HG03575 (cell line): Measurements from ENCODE around the gene MCC.

Experiments used
- ATAC-seq: cut with Tn5 transposase; IDR thresholded peaks from one replicate; pipeline ENCODE4 v1.9.1; 2021; ENCODE audit not compliant: unreplicated experiment, insufficient number of reproducible peaks, low FRiP score; ENCODE audit errors: extremely low read depth

The MCC gene

DNA sequence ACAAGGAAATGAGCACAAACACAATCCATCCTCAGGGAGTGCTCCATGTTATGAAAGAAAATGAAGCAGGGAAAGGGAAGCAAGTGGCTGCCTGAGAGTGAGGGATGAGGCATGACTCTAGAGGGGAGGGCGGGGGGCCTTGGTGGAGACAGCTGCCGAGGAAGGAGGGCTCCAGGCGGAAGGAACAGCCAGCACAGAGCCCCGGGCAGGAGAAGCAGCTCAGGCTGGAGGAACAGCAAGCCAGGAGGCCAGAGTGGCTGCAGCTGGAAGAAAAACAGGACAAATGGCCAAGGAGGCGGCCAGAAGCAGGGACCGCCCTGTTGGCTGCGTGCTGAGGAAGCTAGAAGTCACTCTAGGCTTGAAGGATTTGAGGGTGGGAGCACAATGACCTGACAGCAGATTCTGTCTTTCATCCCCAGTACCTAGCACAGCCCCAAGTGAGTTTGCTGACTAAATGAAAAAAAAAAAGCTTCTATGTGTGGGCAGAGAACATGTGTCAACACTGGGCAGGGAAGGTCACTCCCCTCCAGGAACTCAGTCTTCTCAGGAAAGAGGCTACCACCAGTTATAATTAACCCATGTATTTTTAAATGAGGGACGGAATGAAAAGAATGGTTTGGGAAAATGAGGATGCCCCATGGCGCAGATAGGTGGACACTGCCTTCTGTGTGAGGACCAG is 368.9 kb downstream of the MCC start:
- ATAC-seq: no peak

DNA sequence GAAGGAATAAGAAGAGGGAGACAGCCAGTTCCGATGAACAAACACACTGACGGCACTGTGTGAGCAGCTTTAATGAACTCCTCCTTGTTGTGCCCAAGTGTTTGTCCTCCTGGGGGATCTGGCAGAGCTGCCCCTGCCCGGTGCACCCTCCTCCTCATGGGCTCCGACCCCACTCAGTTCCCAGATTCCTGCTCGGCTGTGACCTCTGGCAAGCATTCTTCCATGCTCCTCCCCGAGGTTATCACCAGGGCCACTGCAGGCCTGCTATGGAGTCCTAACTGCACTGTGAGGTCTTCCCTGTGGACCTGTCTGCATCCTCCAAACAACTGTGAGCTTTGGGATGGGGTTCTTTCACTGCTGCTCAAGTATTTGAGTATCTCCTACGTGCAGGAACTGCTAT is 369.5 kb downstream of the MCC start:
- no peak for ATAC-seq

DNA sequence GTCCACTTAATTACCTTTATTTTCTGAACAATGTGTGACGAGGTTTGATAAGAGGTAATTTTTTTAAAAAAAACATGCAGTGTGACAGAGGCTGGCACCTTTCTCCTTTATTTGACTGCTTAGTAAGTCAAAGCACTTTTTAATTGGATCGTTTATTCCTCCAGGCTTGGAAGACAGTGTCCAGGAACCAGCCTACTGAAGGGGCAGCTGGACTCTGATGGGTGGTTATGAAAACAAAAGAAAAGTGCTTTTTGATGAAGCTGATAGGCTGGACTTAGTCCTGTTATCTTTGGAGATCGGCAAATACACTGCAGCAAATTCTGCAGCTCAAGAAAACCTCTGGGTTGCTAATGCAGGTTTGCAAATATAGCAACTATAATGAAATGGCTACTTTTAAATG is 370.0 kb downstream of the MCC start:
- no peak for ATAC-seq

DNA sequence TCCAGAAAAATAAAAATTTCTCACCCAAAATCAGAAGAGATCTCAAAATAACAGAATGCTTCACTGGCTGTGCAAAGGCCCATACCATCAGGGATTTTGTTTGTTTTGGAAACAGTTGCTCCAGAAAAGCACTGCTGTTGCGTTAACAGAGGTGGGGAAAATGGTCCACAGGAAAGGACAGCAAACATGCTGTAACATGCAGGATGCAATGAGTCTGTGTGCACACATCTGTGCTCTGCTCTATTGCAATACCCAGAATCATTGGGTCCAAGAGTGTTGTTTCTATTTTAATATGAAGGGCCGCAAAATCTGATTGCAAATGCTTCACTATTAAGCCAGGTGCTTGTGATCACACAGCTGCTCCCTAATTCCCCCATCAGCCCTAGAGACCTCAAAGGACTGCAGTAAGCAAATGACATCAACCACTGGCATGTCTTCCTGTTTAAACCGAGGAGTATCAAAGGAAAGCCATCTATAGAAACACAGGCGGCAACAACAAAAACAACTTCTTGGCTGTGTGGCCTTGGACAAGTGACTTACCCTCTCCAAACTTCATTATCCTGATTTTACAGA is 370.6 kb downstream of the MCC start:
- ATAC-seq: no peak

DNA sequence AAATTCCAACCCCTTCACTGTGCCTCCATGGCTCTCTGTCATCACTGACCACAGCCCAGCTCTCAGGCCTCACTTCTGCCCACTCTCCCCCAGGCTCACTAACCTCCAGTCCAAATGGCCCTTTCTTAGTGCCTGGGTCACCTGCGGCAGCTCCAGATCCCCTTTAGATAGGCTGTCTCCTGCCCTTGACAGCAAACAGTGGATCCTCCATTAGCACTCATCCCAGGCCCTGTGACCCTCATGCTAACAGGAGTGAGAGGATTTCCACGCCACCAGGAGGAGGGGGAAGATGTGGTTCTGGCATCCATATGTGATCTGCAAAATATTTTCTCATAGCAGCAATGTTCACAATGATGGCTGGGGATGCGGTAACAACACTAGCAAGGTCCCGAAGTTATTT is 372.3 kb downstream of the MCC start:
- ATAC-seq: no peak

DNA sequence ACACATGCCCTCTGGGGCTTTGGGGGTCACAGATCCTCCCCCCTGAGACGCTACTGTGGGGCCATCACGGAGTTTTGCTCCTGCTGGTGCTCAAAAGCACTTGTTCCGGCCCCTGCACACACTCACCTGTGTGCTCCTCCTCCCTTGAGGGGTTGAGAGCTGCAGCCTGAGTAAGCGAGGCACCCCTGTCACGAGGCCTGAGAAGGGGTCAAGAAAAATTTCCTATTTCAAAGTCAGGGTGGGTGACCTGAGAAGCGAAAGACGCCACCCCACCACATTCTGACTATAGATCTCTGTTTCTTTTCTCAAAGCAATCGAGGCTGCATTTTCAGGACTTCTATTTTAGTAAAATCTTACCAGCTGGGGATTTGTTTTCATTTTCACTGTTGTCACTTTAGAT is 373.2 kb downstream of the MCC start:
- no peak for ATAC-seq

DNA sequence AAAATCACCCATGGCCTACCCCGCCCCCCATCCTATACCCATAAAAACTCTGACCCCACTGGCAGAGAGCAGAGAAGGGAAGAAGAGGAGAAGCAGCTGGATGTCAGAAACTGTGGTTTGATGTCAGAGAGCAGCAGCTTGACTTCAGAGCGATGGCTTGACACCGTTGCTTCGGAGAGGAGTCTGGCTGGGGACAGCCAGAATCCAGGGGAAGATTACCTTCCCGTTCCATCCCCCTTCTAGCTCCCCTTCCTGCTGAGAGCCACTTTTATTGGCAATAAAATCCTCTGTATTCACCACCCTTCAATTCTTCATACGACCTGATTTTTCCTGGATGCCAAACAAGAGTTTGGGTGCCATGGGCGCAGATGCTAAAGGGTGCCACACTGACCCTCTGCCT is 373.7 kb downstream of the MCC start:
- ATAC-seq: no peak

DNA sequence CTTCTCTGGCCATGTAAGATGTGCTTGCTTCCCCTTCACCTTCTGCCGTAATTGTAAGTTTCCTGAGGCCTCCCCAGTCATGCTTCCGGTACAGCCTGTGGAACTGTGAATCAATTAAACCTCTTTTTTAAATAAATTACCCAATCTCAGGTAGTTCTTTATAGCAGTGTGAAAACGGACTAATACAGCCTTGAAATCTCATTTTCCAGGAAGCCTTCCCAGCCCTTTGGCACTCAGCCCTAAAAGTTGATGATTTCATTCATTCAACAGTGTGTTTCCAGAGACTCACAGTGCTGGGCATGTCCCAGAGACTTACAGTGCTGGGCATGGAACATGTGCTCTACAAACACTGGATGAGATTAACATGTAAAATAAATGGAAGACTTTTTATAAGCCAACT is 375.8 kb downstream of the MCC start:
- ATAC-seq: no peak

DNA sequence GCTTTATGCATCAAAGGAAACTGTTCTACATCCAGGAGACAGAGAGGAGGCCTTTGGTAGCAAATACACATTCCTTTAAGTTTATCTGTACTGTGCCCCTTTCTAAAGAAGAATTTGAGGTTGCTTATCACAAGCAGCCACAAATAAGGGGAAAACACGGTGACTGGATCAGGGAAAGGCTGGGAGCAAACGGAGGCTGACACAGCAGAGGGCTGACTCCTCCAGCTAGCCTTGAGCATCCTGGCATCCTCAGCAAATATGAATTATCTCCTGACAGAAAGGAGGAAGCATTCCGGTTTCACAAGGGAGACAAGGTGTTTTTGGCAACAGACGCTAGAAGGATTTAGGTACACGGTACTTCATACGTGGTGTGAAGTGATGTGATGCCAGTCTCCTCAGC is 378.1 kb downstream of the MCC start:
- ATAC-seq: no peak

DNA sequence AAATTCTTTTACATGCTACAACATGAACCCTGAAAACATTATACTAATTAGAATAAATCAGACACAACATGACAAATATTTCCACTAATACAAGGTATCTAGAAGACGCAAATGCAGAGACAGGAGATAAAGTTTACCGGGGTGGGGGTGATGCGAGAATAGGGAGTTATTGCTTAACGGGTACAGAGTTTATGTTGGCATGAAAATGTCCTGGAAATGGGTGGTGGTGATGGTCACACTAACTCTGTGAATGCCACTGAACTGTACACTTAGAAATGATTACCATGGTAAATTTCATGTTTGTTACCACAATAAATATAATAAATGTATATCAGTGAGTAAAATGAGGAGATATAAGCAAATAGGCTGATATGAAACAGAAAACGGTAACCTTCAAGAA is 378.9 kb downstream of the MCC start:
- ATAC-seq: no peak

DNA sequence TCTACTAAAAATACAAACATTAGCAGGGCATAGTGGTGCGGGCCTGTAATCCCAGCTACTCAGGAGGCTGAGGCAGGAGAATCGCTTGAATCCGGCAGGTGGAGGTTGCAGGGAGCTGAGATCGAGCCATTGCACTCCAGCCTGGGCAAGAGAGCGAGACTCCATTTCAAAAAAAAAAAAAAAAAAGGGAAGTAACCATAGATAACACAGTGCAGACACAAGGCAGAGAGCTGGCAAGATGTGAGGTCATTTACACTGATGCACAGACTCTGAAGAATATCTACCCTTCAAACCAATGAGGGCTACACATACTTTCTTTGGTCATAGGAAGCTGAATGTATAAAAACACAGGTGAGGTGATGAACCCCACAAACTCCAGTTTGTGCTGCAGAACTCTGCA is 379.8 kb downstream of the MCC start:
- no peak for ATAC-seq

DNA sequence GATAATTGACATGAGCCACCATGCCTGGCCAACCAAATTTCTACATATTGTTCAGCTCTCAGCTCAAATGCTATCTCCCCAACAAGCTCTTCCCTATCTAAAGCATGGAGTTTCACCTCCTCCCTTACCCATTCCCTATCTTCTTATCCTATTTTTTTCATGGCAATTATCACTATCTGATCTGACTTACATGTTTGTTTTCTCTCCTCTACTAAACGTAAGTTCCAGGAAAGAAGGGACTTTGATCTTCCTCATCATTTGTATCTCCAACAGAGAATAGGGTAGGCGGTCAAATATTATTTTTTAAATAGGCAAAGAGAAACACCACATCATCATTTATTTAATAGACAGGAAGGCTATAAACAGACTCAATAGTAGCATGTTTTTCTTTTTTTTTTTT is 381.4 kb downstream of the MCC start:
- no peak for ATAC-seq

DNA sequence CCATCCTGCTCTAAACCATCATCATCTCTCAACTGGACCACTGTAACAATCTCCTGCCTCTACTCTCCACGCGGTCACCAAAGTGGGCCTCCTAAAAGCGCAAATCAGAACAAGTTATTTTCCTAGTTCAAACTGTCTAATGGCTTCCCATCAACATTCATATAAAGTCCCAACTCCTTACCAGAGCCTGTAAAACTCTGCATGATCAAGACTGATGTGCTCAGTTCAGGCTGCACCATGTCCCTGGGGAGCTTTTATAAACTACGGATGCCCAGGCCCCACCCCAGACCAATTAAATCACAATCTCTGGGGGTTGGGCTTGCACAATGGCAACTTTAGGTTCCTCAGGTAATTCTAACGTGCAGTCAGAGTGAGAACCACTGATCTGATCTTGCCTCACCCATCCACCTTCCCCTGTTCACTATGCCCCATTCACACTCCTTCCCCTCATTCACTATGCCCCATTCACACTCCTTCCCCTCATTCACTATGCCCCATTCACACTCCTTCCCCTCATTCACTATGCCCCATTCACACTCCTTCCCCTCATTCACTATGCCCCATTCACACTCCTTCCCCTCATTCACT is 382.5 kb downstream of the MCC start:
- no peak for ATAC-seq

DNA sequence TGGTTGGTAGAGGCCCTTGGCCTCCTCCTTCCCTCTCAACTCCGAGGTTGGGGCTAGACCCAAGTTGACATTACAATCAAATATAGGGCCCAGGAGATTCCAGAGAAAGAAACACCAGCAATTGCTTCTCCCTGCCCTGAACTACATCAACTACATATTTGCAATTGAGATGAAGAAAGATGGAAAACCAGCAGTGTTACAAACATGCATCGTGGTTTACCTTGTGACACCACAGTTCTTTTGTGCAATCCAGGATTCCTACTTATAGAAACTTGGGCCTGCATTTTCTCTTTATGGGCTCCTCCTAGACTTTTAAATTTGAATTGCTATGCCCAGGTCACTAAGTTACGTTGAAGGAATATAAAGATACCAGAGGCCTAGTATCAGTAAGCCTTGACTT is 384.9 kb downstream of the MCC start:
- ATAC-seq: no peak

DNA sequence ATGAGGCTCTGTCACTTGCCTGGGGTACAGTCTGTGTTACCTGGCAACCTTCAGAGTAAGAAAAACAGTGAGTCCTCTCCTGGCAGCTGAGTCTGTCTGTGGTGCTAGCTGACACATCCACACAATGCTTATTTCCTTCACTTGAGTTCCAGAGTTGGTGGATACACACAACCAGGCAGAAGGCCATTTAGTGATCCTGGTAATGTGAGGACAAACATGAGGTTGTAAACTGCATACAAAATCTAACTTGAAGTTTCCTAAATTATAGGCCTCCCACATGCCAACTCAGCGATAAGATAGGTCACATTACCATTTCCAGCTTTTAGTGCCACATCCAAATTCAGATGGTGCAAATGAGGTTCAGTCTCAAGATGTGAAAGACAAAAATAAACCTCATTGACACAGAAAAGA is 386.1 kb downstream of the MCC start:
- no peak for ATAC-seq

DNA sequence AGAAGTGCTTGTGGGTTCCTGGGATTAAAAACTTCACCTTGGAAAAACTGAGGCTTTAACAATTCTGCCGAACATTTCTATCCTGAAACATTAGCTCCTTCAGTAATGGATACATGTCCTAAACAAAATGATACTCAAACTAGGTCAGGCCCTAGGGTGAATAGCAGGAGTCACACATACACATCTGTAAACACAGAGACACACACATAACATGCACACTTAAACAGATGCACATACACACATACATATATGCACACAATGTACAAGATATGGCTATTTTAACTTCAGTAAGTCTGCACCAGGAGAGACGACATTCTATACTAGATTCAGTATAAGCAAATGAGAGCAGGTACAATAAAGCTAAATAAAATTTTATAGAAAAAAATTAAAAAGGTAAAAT is 387.3 kb downstream of the MCC start:
- no peak for ATAC-seq

DNA sequence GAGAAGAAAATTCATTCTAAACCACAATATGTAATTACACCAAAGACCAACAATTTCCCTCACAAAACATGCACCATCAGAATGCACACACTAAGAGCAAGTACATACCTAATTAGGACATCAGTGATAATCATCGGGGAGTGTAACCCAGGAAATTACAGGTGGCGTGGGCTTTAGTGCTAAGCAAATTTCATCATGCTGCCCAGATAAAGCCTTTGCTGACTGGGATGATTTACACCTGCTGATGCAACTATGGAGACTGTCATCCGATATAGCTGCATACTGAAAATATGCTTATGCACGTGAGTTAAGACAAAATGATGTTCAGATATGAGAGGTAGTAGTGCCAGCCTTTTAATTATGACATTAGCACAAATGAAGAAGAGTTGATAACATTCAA is 388.4 kb downstream of the MCC start:
- no peak for ATAC-seq

DNA sequence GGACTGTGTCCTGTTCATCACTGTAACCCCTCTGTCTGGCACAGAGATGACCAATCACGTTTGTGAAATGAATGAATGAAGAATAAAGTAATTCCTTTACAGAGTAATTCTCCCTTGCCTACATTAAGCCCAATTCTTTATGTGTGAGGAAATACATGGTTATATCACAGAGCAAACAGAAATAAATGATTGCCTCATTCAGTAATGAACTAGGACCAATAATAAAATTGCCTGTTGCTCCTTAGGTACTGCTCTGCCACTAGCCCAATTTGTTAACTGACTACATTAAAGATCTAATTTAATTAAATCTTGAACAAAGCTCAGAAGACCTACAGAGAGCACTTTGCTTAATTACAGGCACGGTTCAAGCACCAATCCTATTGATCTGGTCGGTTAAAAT is 389.9 kb downstream of the MCC start:
- ATAC-seq: no peak

DNA sequence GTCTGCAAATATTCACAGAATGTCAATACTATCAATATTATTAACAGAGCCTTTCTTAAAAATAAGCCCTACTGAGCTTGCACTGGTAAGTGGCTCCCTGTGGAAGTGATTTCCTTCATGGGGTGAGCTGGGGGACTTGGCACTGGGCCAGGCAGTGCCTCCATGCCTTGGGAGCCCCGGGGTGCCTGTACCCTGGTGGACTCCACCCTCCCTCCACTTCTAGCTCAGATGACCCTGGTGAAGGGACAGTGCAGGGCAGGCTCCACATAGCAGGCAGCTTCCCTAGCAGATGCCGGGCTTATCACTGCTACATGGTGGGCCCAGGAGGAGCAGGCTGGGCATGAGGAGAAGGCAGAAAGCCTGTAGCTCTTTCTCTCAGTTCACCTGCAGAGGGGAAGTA is 392.4 kb downstream of the MCC start:
- ATAC-seq: no peak

DNA sequence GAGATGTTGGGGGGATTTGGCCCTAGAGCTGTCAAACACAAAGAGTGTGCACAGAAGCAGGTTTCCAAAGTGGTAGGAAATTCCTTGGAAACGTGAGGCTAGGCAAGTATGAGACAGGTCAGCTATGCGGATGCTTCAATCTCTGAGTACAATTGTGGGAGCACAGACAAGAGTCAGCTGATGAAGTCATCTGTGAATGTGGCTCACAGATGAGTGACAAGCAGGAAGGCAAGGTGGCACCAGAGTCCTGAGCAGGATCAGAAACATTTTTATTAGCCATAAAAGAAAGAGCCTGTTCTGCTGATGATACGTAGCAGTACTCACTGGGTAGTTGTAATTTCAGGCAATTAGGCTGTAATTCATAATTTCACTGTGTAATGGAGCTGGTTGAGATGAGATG is 394.7 kb downstream of the MCC start:
- no peak for ATAC-seq

DNA sequence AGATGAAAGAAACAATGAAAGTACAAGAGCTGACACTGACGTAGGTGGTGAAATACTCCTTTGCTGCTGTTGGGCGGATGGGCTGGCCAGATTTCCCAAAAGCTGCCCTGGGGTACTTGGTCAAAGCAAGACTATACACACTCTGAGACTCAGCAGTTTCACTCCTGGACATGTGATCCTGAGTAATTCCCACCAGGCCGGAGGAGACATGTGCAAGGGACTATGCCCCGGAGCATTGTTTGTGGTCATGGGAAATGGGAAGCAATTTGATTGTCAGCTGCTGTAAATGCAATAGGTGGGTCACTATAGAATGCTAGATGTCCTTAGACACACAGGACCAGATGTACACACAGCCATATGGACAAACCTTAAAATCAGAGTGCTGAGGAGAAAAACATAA is 395.6 kb downstream of the MCC start:
- no peak for ATAC-seq
